H1 (cell line): Measurements from ENCODE around the gene LRRC32. TPM values are rescaled to one million over a fixed set of nuclear protein-coding genes. Genes with fewer than 3 reads are reported as not detected.

Experiments
- CTCF ChIA-PET: fragments of 300-600 bp; sonication (Branson Sonifier 250); formaldehyde crosslinking; loops from one replicate; lab custom pipeline; 2021; ENCODE audit not compliant: partially characterized antibody; lab: Charles Lee
- POLR2A ChIA-PET: fragments of 300-600 bp; sonication (Branson Sonifier 250); formaldehyde crosslinking; loops from one replicate; lab custom pipeline; 2021; ENCODE audit warnings: inconsistent platforms; ENCODE audit not compliant: partially characterized antibody; lab: Charles Lee
- DNase-seq, 2 experiments: peaks; one replicate each; pipeline versions ENCODE4 v3.0.0 to v3.0.0-alpha.2; 2010 to 2022; ENCODE audit warnings: low spot score in 2 of 2, low read depth in 1 of 2, mixed read lengths in 1 of 2
- FAIRE-seq: peaks from 2 replicates; lab custom pipeline; 2011; peaks lifted over from hg19 to GRCh38; lab: Jason Lieb, UNC
- H2AFZ ChIP-seq: 2 replicates; pipeline ENCODE4 v1.8.1; 2012; ENCODE audit warnings: low read length, inconsistent platforms
- H2AK5ac ChIP-seq: 2 replicates; pipeline ENCODE4 v1.6.1; 2013; ENCODE audit warnings: low read depth, low read length
- H2BK120ac ChIP-seq: replicated peaks from 2 replicates; pipeline ENCODE3; 2013; ENCODE audit warnings: low read depth, low read length, inconsistent platforms
- H2BK12ac ChIP-seq: 2 replicates; pipeline ENCODE4 v1.6.1; 2013; ENCODE audit warnings: low read depth, low read length
- H2BK15ac ChIP-seq: 2 replicates; pipeline ENCODE4 v1.6.1; 2013; ENCODE audit warnings: low read length
- H2BK20ac ChIP-seq: 2 replicates; pipeline ENCODE4 v1.6.1; 2013; ENCODE audit warnings: low read length
- H2BK5ac ChIP-seq: 2 replicates; pipeline ENCODE4 v1.6.1; 2013; ENCODE audit warnings: low read depth, low read length
- H3K14ac ChIP-seq: 2 replicates; pipeline ENCODE4 v1.6.1; 2013; ENCODE audit warnings: inconsistent platforms; ENCODE audit not compliant: insufficient read length
- H3K18ac ChIP-seq: 2 replicates; pipeline ENCODE4 v1.6.1; 2013; ENCODE audit warnings: low read length; ENCODE audit errors: extremely low read depth
- H3K23ac ChIP-seq: 2 replicates; pipeline ENCODE4 v1.6.1; 2013; ENCODE audit warnings: inconsistent platforms; ENCODE audit not compliant: insufficient read length
- H3K23me2 ChIP-seq: 2 replicates; pipeline ENCODE4 v1.6.1; 2013; ENCODE audit warnings: low read depth, low read length
- H3K27ac ChIP-seq: 2 replicates; pipeline ENCODE4 v1.6.1; 2011; ENCODE audit warnings: low read depth, low read length, inconsistent platforms
- H3K27me3 ChIP-seq, 4 experiments: replicated peaks in 1 of 4; 1 replicate in 1 of 4; 2 replicates in 3 of 4; pipeline versions ENCODE4 v1.6.1 to v1.8.1; 2011 to 2013; ENCODE audit warnings: low read length in 3 of 4, mild to moderate bottlenecking in 3 of 4, inconsistent platforms in 2 of 4, mixed read lengths in 2 of 4, moderate library complexity in 1 of 4; ENCODE audit not compliant: control insufficient read depth in 3 of 4, insufficient read depth in 3 of 4; ENCODE audit errors: extremely low read depth in 1 of 4
- H3K36me3 ChIP-seq, 4 experiments: 2 replicates each; pipeline versions ENCODE4 v1.6.1 to v1.8.1; 2011 to 2013; ENCODE audit warnings: mild to moderate bottlenecking in 4 of 4, low read length in 3 of 4, moderate library complexity in 2 of 4, control low read depth in 1 of 4, inconsistent platforms in 1 of 4; ENCODE audit not compliant: insufficient read depth in 4 of 4, control insufficient read depth in 2 of 4
- H3K4ac ChIP-seq: replicated peaks from 2 replicates; pipeline ENCODE3; 2013; ENCODE audit warnings: low read length, low read depth, mixed read lengths, inconsistent platforms; ENCODE audit not compliant: insufficient read length
- H3K4me1 ChIP-seq, 4 experiments: replicated peaks in 1 of 4; 1 replicate in 1 of 4; 2 replicates in 3 of 4; pipeline versions ENCODE4 v1.6.1 to v1.8.1; 2011 to 2013; ENCODE audit warnings: low read length in 3 of 4, inconsistent platforms in 2 of 4, mixed read lengths in 1 of 4; ENCODE audit not compliant: insufficient read depth in 4 of 4, control insufficient read depth in 3 of 4
- H3K4me2 ChIP-seq, 2 experiments: 2 replicates each; pipeline versions ENCODE4 v1.6.1 to v1.8.1; 2011 to 2013; ENCODE audit warnings: low read depth in 2 of 2, low read length in 2 of 2, control low read depth in 1 of 2, inconsistent platforms in 1 of 2, mild to moderate bottlenecking in 1 of 2; ENCODE audit not compliant: insufficient read depth in 1 of 2
- H3K4me3 ChIP-seq, 4 experiments: fragments of 200-600, 300-600 bp in 1 of 4; sonication (generic), shearing (Covaris generic), sonication (Bioruptor Twin) in 1 of 4; 2 replicates each; pipeline versions ENCODE4 v1.5.1 to v1.8.1; 2011 to 2016; ENCODE audit warnings: low read length in 4 of 4, low read depth in 3 of 4, control low read depth in 2 of 4, inconsistent platforms in 2 of 4, mild to moderate bottlenecking in 2 of 4, mixed read lengths in 1 of 4, moderate library complexity in 1 of 4; ENCODE audit not compliant: insufficient read depth in 2 of 4; ENCODE audit errors: extremely low read depth in 1 of 4
- H3K56ac ChIP-seq: replicated peaks from 2 replicates; pipeline ENCODE3; 2013; ENCODE audit warnings: low read depth, mild to moderate bottlenecking, mixed read lengths, low read length, inconsistent platforms; ENCODE audit not compliant: insufficient read length
- H3K79me1 ChIP-seq: 2 replicates; pipeline ENCODE4 v1.6.1; 2013; ENCODE audit warnings: low read depth, low read length, control low read depth
- H3K79me2 ChIP-seq, 2 experiments: 2 replicates each; pipeline versions ENCODE4 v1.6.1 to v1.8.1; 2012 to 2013; ENCODE audit warnings: low read length in 2 of 2, mild to moderate bottlenecking in 2 of 2, inconsistent platforms in 1 of 2; ENCODE audit not compliant: insufficient read depth in 2 of 2, control insufficient read depth in 1 of 2
- H3K9ac ChIP-seq, 4 experiments: replicated peaks in 1 of 4; 1 replicate in 1 of 4; 2 replicates in 3 of 4; pipeline versions ENCODE4 v1.6.1 to v1.8.1; 2011 to 2013; ENCODE audit warnings: low read depth in 3 of 4, low read length in 3 of 4, control low read depth in 2 of 4, mild to moderate bottlenecking in 2 of 4, moderate library complexity in 2 of 4, inconsistent platforms in 1 of 4; ENCODE audit errors: extremely low read depth in 1 of 4
- H3K9me3 ChIP-seq, 2 experiments: 2 replicates each; pipeline versions ENCODE4 v1.6.1 to v1.8.1; 2012 to 2013; ENCODE audit warnings: mild to moderate bottlenecking in 2 of 2, moderate library complexity in 2 of 2, control low read depth in 1 of 2, inconsistent platforms in 1 of 2, low read depth in 1 of 2, low read length in 1 of 2, mixed read lengths in 1 of 2; ENCODE audit not compliant: insufficient read depth in 2 of 2
- H4K20me1 ChIP-seq, 2 experiments: replicated peaks in 1 of 2; 2 replicates each; pipeline versions ENCODE3 to v1.8.1; 2011 to 2013; ENCODE audit warnings: inconsistent platforms in 2 of 2, low read length in 2 of 2, mild to moderate bottlenecking in 1 of 2; ENCODE audit not compliant: insufficient read depth in 2 of 2, control insufficient read depth in 1 of 2
- H4K5ac ChIP-seq: 2 replicates; pipeline ENCODE4 v1.6.1; 2013; ENCODE audit warnings: low read length, low read depth, mixed read lengths, inconsistent platforms; ENCODE audit not compliant: insufficient read length
- H4K8ac ChIP-seq: 2 replicates; pipeline ENCODE4 v1.8.0; 2013; ENCODE audit warnings: mild to moderate bottlenecking, moderate library complexity, low read length, inconsistent platforms; ENCODE audit not compliant: insufficient read depth; ENCODE audit errors: extremely low read depth
- H4K91ac ChIP-seq: replicated peaks from 2 replicates; pipeline ENCODE3; 2013; ENCODE audit warnings: low read length, mixed read lengths, inconsistent platforms; ENCODE audit not compliant: insufficient read length
- ATF3 ChIP-seq: IDR thresholded peaks from 2 replicates; pipeline ENCODE4 v1.6.1; 2011; ENCODE audit warnings: low read depth, mild to moderate bottlenecking, low read length; ENCODE audit not compliant: insufficient read depth
- E2F6 ChIP-seq: IDR thresholded peaks from 2 replicates; pipeline ENCODE4 v1.6.1; 2012; ENCODE audit warnings: inconsistent platforms
- KDM1A ChIP-seq: fragments of 200-600, 300-600 bp; sonication (generic); IDR thresholded peaks from 2 replicates; pipeline ENCODE4 v1.7.1; 2016; ENCODE audit warnings: mild to moderate bottlenecking, low read length, borderline replicate concordance
- MAX ChIP-seq: IDR thresholded peaks from 2 replicates; pipeline ENCODE4 v1.6.1; 2012; ENCODE audit warnings: inconsistent platforms
- POU5F1 ChIP-seq: IDR thresholded peaks from 2 replicates; pipeline ENCODE4 v1.6.1; 2011; ENCODE audit warnings: low read depth, mild to moderate bottlenecking, low read length, moderate library complexity
- WGBS, 2 experiments: shearing (Covaris generic) in 1 of 2; methylation state at CpG; one replicate each; pipeline versions ENCODE4 v1.1.6 to v1.1.7; 2013 to 2015; ENCODE audit warnings: low lambda C conversion rate in 2 of 2, mixed read lengths in 2 of 2, inconsistent platforms in 1 of 2, low coverage in 1 of 2, missing lambda C conversion rate in 1 of 2; ENCODE audit not compliant: insufficient replicate concordance in 2 of 2, insufficient coverage in 1 of 2, insufficient read length in 1 of 2; ENCODE audit errors: extremely low coverage in 1 of 2, missing lambda C conversion rate in 1 of 2; 5-methylcytosine and 5-hydroxymethylcytosine counted together
- polyA plus RNA-seq, 7 experiments: library from polyadenylated mRNA; depleted of rRNA in 3 of 7; stranded (reverse) in 5 of 7; unstranded in 2 of 7; fragments of >200 nt in 5 of 7; fragments of 200-250 nt in 2 of 7; gene quantifications; 1 replicate in 5 of 7; 2 replicates in 1 of 7; 4 replicates in 1 of 7; pipeline versions ENCODE4 v1.2.1 to v1.2.3, GENCODE V29; 2011 to 2013; ENCODE audit warnings: missing spikeins in 2 of 7, mixed read lengths in 2 of 7
- total RNA-seq: library from RNA; stranded (reverse); fragmentation: NEBNext Ultra II Directional; extraction: Animal tissue kit (Norgen Biotek cat#: 25700); gene quantifications from 2 replicates; pipeline ENCODE4 v1.2.1, GENCODE V29; 2021

LRRC32 gene
- total and polyA plus RNA-seq, 2 of the 8 experiments (the other 6 are each of a cell fraction or from before 2014, with no cell fraction given), result 0.99 to 1.9 TPM

- FAIRE-seq (no peak), DNase-seq (no peak)
- CTCF ChIA-PET, result interaction anchor here (0.6 to 2.1 kb wide), 7 partner anchors 13 to 271 kb away, joined by 3 to 10 read pairs (median 5); no protein-coding TSS in a partner anchor
Measured at GRCh38 chr11:76685237-76685636, 14.7 kb upstream of the LRRC32 start.

More at GRCh38 chr11:76685237-76685636, 14.7 kb upstream of the LRRC32 start:
- no peak overlapping the region for H2BK5ac ChIP-seq
- no peak overlapping the region for H3K4me3 ChIP-seq
- H3K23me2 ChIP-seq, result peaks cover 2% of the 10 kb centered on the region; the same call in 1 of the 2 replicates
- H3K9me3 ChIP-seq, result no peaks in the 10 kb centered on the region
- H3K4ac ChIP-seq, result no peak overlapping the region
- no peak overlapping the region for H3K56ac ChIP-seq
- H2AFZ ChIP-seq, result no peak overlapping the region
- H4K5ac ChIP-seq, result no peak overlapping the region
- no peaks in the 10 kb centered on the region for H3K79me1 ChIP-seq
- 0 out of 2 replicates have a peak overlapping the region, but pooled peaks have one; percentile 25 for H2BK15ac ChIP-seq
- 88% methylated on average over 5 of the region's 9 CpGs; no CpG with 5 or more reads in 1 of the 2 experiments for WGBS, 2 experiments
- POLR2A ChIA-PET, result no interaction called here
- no peaks in the 10 kb centered on the region for H3K79me2 ChIP-seq
- TF ChIP-seq KDM1A, result no peak
- TF ChIP-seq E2F6, result no peak
- no peak for TF ChIP-seq POU5F1
- no peak for TF ChIP-seq ATF3
- no peak for TF ChIP-seq MAX
- H2BK12ac ChIP-seq, result 0 out of 2 replicates have a peak overlapping the region, but pooled peaks have one; percentile 50
- no peaks in the 10 kb centered on the region; a peak in 2 of 7 replicates for H3K27me3 ChIP-seq
- H3K18ac ChIP-seq, result no peak overlapping the region
- 0 out of 2 replicates have a peak overlapping the region, but pooled peaks have one; percentile 44 for H2AK5ac ChIP-seq
- no peaks in the 10 kb centered on the region for H3K36me3 ChIP-seq
- no peak overlapping the region for H3K9ac ChIP-seq
- no peaks in the 10 kb centered on the region for H4K20me1 ChIP-seq
- H3K4me2 ChIP-seq, result no peak overlapping the region
- H3K27ac ChIP-seq, result no peak overlapping the region
- peaks cover 2 to 12% (median 10%) of the 10 kb centered on the region in 4 experiments for H3K4me1 ChIP-seq
- no peak overlapping the region for H3K14ac ChIP-seq
- H2BK20ac ChIP-seq, result no peak overlapping the region
- H3K23ac ChIP-seq, result no peak overlapping the region
- no peak overlapping the region for H2BK120ac ChIP-seq
- no peak overlapping the region for H4K91ac ChIP-seq
- no peak overlapping the region for H4K8ac ChIP-seq
